Measurements from ENCODE around the gene UGT2B17.
"Not testable (repeated sequence)": the region's sequence is repeated elsewhere in the genome, so short reads cannot be mapped to it uniquely, and the experiment has no call there.

UGT2B17 gene

GRCh38 chr4:68569036-68569435, 7.1 kb downstream of the UGT2B17 start:
- not testable (repeated sequence) for DNase-seq

- not testable (repeated sequence) for DNase-seq
Observed at GRCh38 chr4:68568535-68568934, 7.6 kb downstream of the UGT2B17 start.

GRCh38 chr4:68566364-68566763, 9.8 kb downstream of the UGT2B17 start:
- DNase-seq, result not testable (repeated sequence)

GRCh38 chr4:68565082-68565481, 11.0 kb downstream of the UGT2B17 start:
- DNase-seq, result not testable (repeated sequence)

- DNase-seq, result not testable (repeated sequence)
Observed at GRCh38 chr4:68560364-68561070, 15.6 kb downstream of the UGT2B17 start.

- DNase-seq, result not testable (repeated sequence)
Observed at GRCh38 chr4:68553830-68554229, 22.3 kb downstream of the UGT2B17 start.

GRCh38 chr4:68552818-68553811, 23.0 kb downstream of the UGT2B17 start:
- not testable (repeated sequence) for DNase-seq

- DNase-seq, result not testable (repeated sequence)
Observed at GRCh38 chr4:68542742-68543141, 33.4 kb downstream of the UGT2B17 start.

GRCh38 chr4:68536375-68536774, 39.7 kb downstream of the UGT2B17 start:
- DNase-seq, result no peak

- no peak for DNase-seq
Observed at GRCh38 chr4:68535974-68536373, 40.1 kb downstream of the UGT2B17 start.

- not testable (repeated sequence) for DNase-seq
Observed at GRCh38 chr4:68522232-68522631, 53.9 kb downstream of the UGT2B17 start.

GRCh38 chr4:68520985-68521384, 55.1 kb downstream of the UGT2B17 start:
- no peak for DNase-seq

- DNase-seq, result no peak
Observed at GRCh38 chr4:68518889-68519288, 57.2 kb downstream of the UGT2B17 start.

GRCh38 chr4:68505452-68505851, 70.7 kb downstream of the UGT2B17 start:
- DNase-seq, result not testable (repeated sequence)

GRCh38 chr4:68504836-68505235, 71.3 kb downstream of the UGT2B17 start:
- DNase-seq, result not testable (repeated sequence)

GRCh38 chr4:68503462-68503861, 72.7 kb downstream of the UGT2B17 start:
- DNase-seq, result not testable (repeated sequence)

GRCh38 chr4:68499021-68499420, 77.1 kb downstream of the UGT2B17 start:
- DNase-seq, result no peak

- peak; percentile 62 for DNase-seq
Observed at GRCh38 chr4:68498413-68499007, 77.6 kb downstream of the UGT2B17 start.

GRCh38 chr4:68494688-68495087, 81.4 kb downstream of the UGT2B17 start:
- no peak for DNase-seq

- DNase-seq, result no peak
Observed at GRCh38 chr4:68490826-68491457, 85.2 kb downstream of the UGT2B17 start.

- DNase-seq, result no peak
Observed at GRCh38 chr4:68489338-68489737, 86.8 kb downstream of the UGT2B17 start.
